Activated naive CD4-positive, alpha-beta T cell treated with anti-CD3 and anti-CD28 coated beads, Interleukin-2, amount 10 ng/mL, durations not matched to agents 7 days and 5 days (primary cell): ENCODE results near the gene TDRD9.

ENCODE experiments used
- CTCF ChIA-PET: fragments of 350-600 bp; sonication (Branson Sonifier 250); formaldehyde crosslinking; loops from one replicate; lab custom pipeline; 2021; ENCODE audit warnings: antibody characterized with exemption; lab: Charles Lee
- DNase-seq: peaks from one replicate; pipeline ENCODE4 v3.0.0-alpha.2; 2020
- H3K27ac Mint-ChIP-seq: one replicate; pipeline ENCODE4 v1.8.0; 2021; ENCODE audit warnings: mild to moderate bottlenecking, moderate library complexity, mixed read lengths
- H3K27me3 Mint-ChIP-seq: one replicate; pipeline ENCODE4 v1.8.0; 2021; ENCODE audit warnings: mild to moderate bottlenecking, mixed read lengths
- H3K36me3 Mint-ChIP-seq: one replicate; pipeline ENCODE4 v1.8.0; 2021; ENCODE audit warnings: mixed read lengths
- H3K4me1 Mint-ChIP-seq: one replicate; pipeline ENCODE4 v1.8.0; 2021; ENCODE audit warnings: mixed read lengths
- H3K4me3 Mint-ChIP-seq: one replicate; pipeline ENCODE4 v1.8.0; 2021; ENCODE audit warnings: mild to moderate bottlenecking, moderate library complexity, mixed read lengths
- H3K9me3 Mint-ChIP-seq: one replicate; pipeline ENCODE4 v1.8.0; 2021; ENCODE audit warnings: mixed read lengths

TDRD9 gene

GRCh38 chr14:103995876-103996275 lies 67.6 kb downstream of the TDRD9 start:
- Mint-ChIP-seq H3K9me3 (no peaks in the 10 kb centered on the region), H3K4me3 (no peak overlapping the region), H3K4me1 (no peaks in the 10 kb centered on the region), H3K27me3 (peaks cover 11% of the 10 kb centered on the region), H3K36me3 (no peaks in the 10 kb centered on the region), H3K27ac (no peak overlapping the region)
- DNase-seq, result no peak
- CTCF ChIA-PET, result no interaction called here

DNA sequence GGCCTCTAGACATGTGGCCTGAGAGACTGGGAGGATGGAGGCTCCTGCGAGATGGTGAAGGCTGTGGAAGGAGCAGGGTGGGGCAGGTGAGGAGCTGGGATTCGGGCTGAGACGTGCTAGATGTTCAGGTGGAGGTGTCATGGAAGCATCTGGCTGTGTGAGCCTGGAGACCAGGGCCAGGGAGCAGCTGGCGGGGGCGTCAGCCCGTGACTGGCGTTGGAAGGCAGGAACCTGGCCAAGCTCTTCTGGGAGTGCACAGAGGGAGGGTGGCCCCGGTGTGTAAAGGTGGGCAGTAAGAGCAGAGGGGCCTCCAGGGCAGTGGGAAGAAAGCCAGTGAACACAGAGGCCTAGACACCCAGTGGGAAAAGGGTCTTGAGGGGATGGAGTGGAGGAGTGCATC lies 69.1 kb downstream of the TDRD9 start:
- Mint-ChIP-seq H3K36me3 (no peaks in the 10 kb centered on the region), H3K4me3 (no peak overlapping the region), H3K4me1 (no peaks in the 10 kb centered on the region), H3K27ac (no peak overlapping the region), H3K9me3 (no peaks in the 10 kb centered on the region), H3K27me3 (peaks cover 14% of the 10 kb centered on the region)
- DNase-seq, result no peak
- CTCF ChIA-PET, result no interaction called here

GRCh38 chr14:103998027-103998426 lies 69.8 kb downstream of the TDRD9 start:
- no peaks in the 10 kb centered on the region for H3K9me3 Mint-ChIP-seq
- CTCF ChIA-PET, result no interaction called here
- H3K27ac Mint-ChIP-seq, result no peak overlapping the region
- no peaks in the 10 kb centered on the region for H3K36me3 Mint-ChIP-seq
- DNase-seq, result no peak
- no peak overlapping the region for H3K4me3 Mint-ChIP-seq
- no peaks in the 10 kb centered on the region for H3K4me1 Mint-ChIP-seq
- H3K27me3 Mint-ChIP-seq, result peaks cover 17% of the 10 kb centered on the region

- no peaks in the 10 kb centered on the region for H3K9me3 Mint-ChIP-seq
- no peak overlapping the region for H3K4me3 Mint-ChIP-seq
- H3K27me3 Mint-ChIP-seq, result peaks cover 14% of the 10 kb centered on the region
- H3K27ac Mint-ChIP-seq, result no peak overlapping the region
- no peak for DNase-seq
- CTCF ChIA-PET, result interaction anchor here (0.8 kb wide), 1 partner anchor 21 kb away, joined by 3 read pairs; no protein-coding TSS in a partner anchor
- H3K36me3 Mint-ChIP-seq, result no peaks in the 10 kb centered on the region
- H3K4me1 Mint-ChIP-seq, result no peaks in the 10 kb centered on the region
Measured at GRCh38 chr14:103999795-104000440, 71.7 kb downstream of the TDRD9 start.

DNA sequence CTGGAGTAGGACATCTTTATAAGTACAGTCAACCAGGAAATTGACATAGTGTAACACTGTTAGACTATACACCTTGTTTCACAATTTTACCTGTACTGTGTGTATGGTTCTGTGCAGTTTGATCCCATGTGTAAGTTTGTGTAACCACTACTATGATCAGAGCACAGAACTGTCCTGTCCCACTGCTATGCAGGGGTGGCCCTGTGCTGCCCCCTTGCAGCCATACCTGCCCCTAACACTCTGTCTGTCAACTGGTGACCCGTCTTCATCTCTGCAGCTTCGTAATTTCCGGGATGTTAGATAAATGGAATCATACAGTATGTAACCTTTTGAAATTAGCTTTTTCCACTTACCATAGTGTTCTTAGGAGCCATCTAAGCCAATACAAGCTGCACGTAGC lies 72.7 kb downstream of the TDRD9 start:
- H3K27ac Mint-ChIP-seq, result no peak overlapping the region
- CTCF ChIA-PET, result interaction anchor here (0.8 kb wide), 1 partner anchor 22 kb away, joined by 3 read pairs; no protein-coding TSS in a partner anchor
- no peaks in the 10 kb centered on the region for H3K9me3 Mint-ChIP-seq
- H3K27me3 Mint-ChIP-seq, result peaks cover 18% of the 10 kb centered on the region
- DNase-seq, result peak; percentile 38
- H3K36me3 Mint-ChIP-seq, result no peaks in the 10 kb centered on the region
- H3K4me1 Mint-ChIP-seq, result no peaks in the 10 kb centered on the region
- H3K4me3 Mint-ChIP-seq, result no peak overlapping the region

GRCh38 chr14:104003616-104004015 lies 75.4 kb downstream of the TDRD9 start:
- H3K27me3 Mint-ChIP-seq, result peaks cover 18% of the 10 kb centered on the region
- H3K9me3 Mint-ChIP-seq, result no peaks in the 10 kb centered on the region
- no peak for DNase-seq
- no peak overlapping the region for H3K4me3 Mint-ChIP-seq
- no peaks in the 10 kb centered on the region for H3K36me3 Mint-ChIP-seq
- H3K4me1 Mint-ChIP-seq, result no peaks in the 10 kb centered on the region
- CTCF ChIA-PET, result no interaction called here
- no peak overlapping the region for H3K27ac Mint-ChIP-seq

GRCh38 chr14:104004849-104005248 lies 76.6 kb downstream of the TDRD9 start:
- no peak for DNase-seq
- Mint-ChIP-seq H3K27ac (no peak overlapping the region), H3K36me3 (no peaks in the 10 kb centered on the region), H3K4me3 (no peak overlapping the region), H3K27me3 (peaks cover 17% of the 10 kb centered on the region), H3K9me3 (no peaks in the 10 kb centered on the region), H3K4me1 (no peaks in the 10 kb centered on the region)
- CTCF ChIA-PET, result interaction anchor here (1.3 kb wide), 1 partner anchor 73 kb away, joined by 3 read pairs; no protein-coding TSS in a partner anchor

- H3K4me1 Mint-ChIP-seq, result no peaks in the 10 kb centered on the region
- H3K4me3 Mint-ChIP-seq, result no peak overlapping the region
- no peak for DNase-seq
- no peaks in the 10 kb centered on the region for H3K36me3 Mint-ChIP-seq
- no peak overlapping the region for H3K27ac Mint-ChIP-seq
- H3K9me3 Mint-ChIP-seq, result no peaks in the 10 kb centered on the region
- CTCF ChIA-PET, result interaction anchor here (1.3 kb wide), 1 partner anchor 72 kb away, joined by 3 read pairs; no protein-coding TSS in a partner anchor
- H3K27me3 Mint-ChIP-seq, result peaks cover 15% of the 10 kb centered on the region
Measured at GRCh38 chr14:104005489-104005888, 77.2 kb downstream of the TDRD9 start.

GRCh38 chr14:104007121-104007520 lies 78.9 kb downstream of the TDRD9 start:
- Mint-ChIP-seq H3K36me3 (no peaks in the 10 kb centered on the region), H3K27me3 (peaks cover 15% of the 10 kb centered on the region), H3K4me3 (no peak overlapping the region), H3K4me1 (no peaks in the 10 kb centered on the region), H3K9me3 (no peaks in the 10 kb centered on the region), H3K27ac (no peak overlapping the region)
- no peak for DNase-seq
- CTCF ChIA-PET, result no interaction called here

- no peak for DNase-seq
- H3K27me3 Mint-ChIP-seq, result peaks cover 12% of the 10 kb centered on the region
- no peak overlapping the region for H3K4me3 Mint-ChIP-seq
- CTCF ChIA-PET, result no interaction called here
- no peak overlapping the region for H3K27ac Mint-ChIP-seq
- H3K9me3 Mint-ChIP-seq, result no peaks in the 10 kb centered on the region
- no peaks in the 10 kb centered on the region for H3K4me1 Mint-ChIP-seq
- no peaks in the 10 kb centered on the region for H3K36me3 Mint-ChIP-seq
Measured at GRCh38 chr14:104009297-104009696, 81.0 kb downstream of the TDRD9 start.

DNA sequence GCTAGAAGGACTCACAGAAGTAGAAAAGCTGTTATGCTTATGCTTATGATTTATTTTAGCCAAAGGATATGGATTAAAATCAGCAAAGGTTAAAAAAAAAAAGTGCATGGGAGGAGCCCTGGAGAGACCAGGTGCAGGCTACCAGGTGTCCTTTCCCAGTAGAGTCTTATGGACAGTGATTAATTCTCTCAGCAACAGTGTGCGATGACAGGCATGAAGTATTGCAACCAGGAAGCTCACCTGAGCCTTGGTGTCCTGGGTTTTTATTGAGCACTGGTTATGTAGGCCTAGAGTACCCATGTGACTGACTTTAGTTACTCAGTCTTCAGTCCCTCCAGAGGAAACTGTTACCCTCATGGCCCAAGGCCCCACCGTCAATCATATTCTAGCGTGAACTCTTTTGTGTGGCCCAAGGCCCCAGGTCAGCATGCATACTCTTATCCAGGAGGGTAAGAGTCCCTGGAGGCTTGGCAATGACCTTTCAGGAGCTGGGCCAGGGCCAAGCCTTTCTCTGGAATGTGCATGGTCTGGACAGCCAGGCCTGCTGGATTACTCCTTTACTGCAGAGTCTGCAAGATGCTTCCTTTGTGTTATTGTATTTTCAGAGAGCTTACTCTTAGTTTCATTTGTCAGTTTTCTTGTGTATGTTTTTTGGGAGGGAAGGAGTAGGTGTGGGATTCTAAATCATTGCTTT lies 83.7 kb downstream of the TDRD9 start:
- Mint-ChIP-seq H3K4me3 (no peak overlapping the region), H3K27ac (no peak overlapping the region), H3K4me1 (no peaks in the 10 kb centered on the region), H3K9me3 (no peaks in the 10 kb centered on the region), H3K36me3 (no peaks in the 10 kb centered on the region), H3K27me3 (peaks cover 13% of the 10 kb centered on the region)
- no peak for DNase-seq
- CTCF ChIA-PET, result no interaction called here

GRCh38 chr14:104014764-104015163 lies 86.5 kb downstream of the TDRD9 start:
- no peaks in the 10 kb centered on the region for H3K36me3 Mint-ChIP-seq
- CTCF ChIA-PET, result no interaction called here

DNA sequence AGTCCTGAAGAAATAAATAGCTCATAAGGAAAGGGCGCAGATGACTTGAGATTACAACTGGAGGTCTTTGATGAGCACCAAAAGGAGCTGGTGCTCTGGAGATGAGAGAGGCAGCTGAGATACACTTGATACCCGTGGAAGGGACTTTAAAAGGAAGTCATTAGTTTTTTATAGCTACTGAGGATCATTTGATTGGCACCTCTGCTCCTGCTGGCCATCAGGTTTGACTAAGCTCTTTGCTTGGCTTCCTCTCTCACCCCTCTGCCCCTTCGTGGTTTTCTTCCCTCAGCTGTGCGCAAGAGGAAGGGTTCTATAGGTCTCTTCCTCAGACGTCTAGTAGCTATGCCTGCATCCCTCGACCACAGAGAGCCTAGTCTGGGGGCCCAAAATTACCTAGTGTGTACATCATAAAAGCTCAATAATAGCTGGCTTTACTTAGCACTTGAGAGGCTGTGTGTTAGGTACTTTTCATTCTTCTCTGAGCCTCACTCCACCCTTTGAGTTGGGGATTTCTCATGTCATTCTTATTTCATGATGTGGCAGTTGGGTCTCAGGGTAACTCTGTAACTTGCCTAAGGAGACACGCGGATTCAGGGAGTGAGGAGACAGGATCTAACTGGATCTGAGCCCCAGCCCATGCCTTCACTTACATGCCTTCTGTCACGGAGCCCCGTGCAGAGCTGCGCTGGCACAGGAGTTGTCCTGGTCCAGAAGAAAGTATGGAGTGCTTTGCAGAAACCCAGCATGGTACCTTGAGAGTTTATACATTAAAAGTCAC lies 88.8 kb downstream of the TDRD9 start:
- Mint-ChIP-seq H3K36me3 (no peaks in the 10 kb centered on the region), H3K9me3 (no peaks in the 10 kb centered on the region), H3K27ac (no peak overlapping the region), H3K4me3 (no peak overlapping the region), H3K27me3 (peaks cover 28% of the 10 kb centered on the region), H3K4me1 (no peaks in the 10 kb centered on the region)
- DNase-seq, result no peak
- CTCF ChIA-PET, result no interaction called here

More at GRCh38 chr14:104014764-104015163, 86.5 kb downstream of the TDRD9 start:
- H3K27me3 Mint-ChIP-seq, result peaks cover 22% of the 10 kb centered on the region
- no peak overlapping the region for H3K27ac Mint-ChIP-seq
- no peak for DNase-seq
- no peaks in the 10 kb centered on the region for H3K4me1 Mint-ChIP-seq
- H3K9me3 Mint-ChIP-seq, result no peaks in the 10 kb centered on the region
- H3K4me3 Mint-ChIP-seq, result no peak overlapping the region

- peaks cover 32% of the 10 kb centered on the region for H3K27me3 Mint-ChIP-seq
- DNase-seq, result no peak
- no peaks in the 10 kb centered on the region for H3K4me1 Mint-ChIP-seq
- no peak overlapping the region for H3K4me3 Mint-ChIP-seq
- H3K27ac Mint-ChIP-seq, result no peak overlapping the region
- H3K36me3 Mint-ChIP-seq, result no peaks in the 10 kb centered on the region
- no peaks in the 10 kb centered on the region for H3K9me3 Mint-ChIP-seq
- CTCF ChIA-PET, result no interaction called here
Measured at GRCh38 chr14:104019029-104019428, 90.8 kb downstream of the TDRD9 start.
